SK-N-MC (cell line): ENCODE results near the gene MYT1.
"Not testable (repeated sequence)": the region's sequence is repeated elsewhere in the genome, so short reads cannot be mapped to it uniquely, and the experiment has no call there.

Source experiments
- DNase-seq: peaks from one replicate; pipeline ENCODE4 v3.0.0-alpha.2; 2011; ENCODE audit warnings: low read depth, low spot score
- H3K27ac ChIP-seq: fragments of 200-600 bp; sonication (generic); 2 replicates; pipeline ENCODE4 v1.5.1; 2016; ENCODE audit warnings: mixed run types
- H3K36me3 ChIP-seq: fragments of 200-600 bp; sonication (generic); 2 replicates; pipeline ENCODE4 v1.6.1; 2017; ENCODE audit warnings: antibody characterized with exemption, low read length, mixed read lengths; ENCODE audit not compliant: insufficient read depth
- H3K4me3 ChIP-seq: fragments of 200-600 bp; sonication (generic); 2 replicates; pipeline ENCODE4 v1.5.1; 2016
- H3K9ac ChIP-seq: fragments of 200-600 bp; sonication (generic); 2 replicates; pipeline ENCODE4 v1.8.0; 2017; ENCODE audit warnings: mixed run types, mixed read lengths; ENCODE audit not compliant: insufficient read length
- H3K9me3 ChIP-seq: fragments of 200-600 bp; sonication (generic); 2 replicates; pipeline ENCODE4 v1.6.1; 2017; ENCODE audit warnings: low read depth, mild to moderate bottlenecking, antibody characterized with exemption, low read length, moderate library complexity, mixed read lengths
- EZH2 ChIP-seq: fragments of 200-600 bp; sonication (generic); IDR thresholded peaks from one replicate; pipeline ENCODE4 v1.6.1; 2017; ENCODE audit warnings: antibody characterized with exemption
- FOXP2 ChIP-seq: optimal IDR thresholded peaks from 2 replicates; pipeline ENCODE3; 2011; ENCODE audit warnings: mild to moderate bottlenecking, moderate library complexity; ENCODE audit not compliant: insufficient read depth; ENCODE audit errors: extremely low read length, control extremely low read depth
- POLR2AphosphoS5 ChIP-seq: IDR thresholded peaks from 2 replicates; pipeline ENCODE4 v1.6.1; 2012; ENCODE audit warnings: mild to moderate bottlenecking, low read depth, low read length, borderline replicate concordance

Gene MYT1

DNA sequence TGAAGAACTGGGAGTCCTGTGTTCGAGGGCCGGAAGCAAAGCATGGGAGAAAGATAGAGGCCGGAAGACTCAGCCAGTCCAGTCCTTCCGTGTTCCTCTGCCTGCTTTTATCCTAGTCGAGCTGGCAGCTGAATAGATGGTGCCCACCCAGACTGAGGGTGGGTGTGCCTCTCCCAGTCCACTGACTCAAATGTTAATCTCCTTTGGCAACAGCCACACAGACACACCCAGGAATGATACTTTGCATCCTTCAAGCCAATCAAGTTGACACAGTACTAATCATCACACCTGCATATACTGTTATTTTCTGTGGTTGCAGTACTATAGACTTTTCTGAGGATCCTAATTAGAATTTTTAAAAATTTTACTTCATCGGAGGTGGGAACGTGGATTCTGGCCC is 112.6 kb downstream of the MYT1 start:
- H3K9ac ChIP-seq = no peak overlapping the region
- no peak overlapping the region for H3K4me3 ChIP-seq
- no peak for DNase-seq
- H3K27ac ChIP-seq = no peak overlapping the region
- H3K9me3 ChIP-seq = no peaks in the 10 kb centered on the region
- peaks cover 14% of the 10 kb centered on the region for H3K36me3 ChIP-seq
- TF ChIP-seq POLR2AphosphoS5 (no peak), EZH2 (no peak), FOXP2 (no peak)

DNA sequence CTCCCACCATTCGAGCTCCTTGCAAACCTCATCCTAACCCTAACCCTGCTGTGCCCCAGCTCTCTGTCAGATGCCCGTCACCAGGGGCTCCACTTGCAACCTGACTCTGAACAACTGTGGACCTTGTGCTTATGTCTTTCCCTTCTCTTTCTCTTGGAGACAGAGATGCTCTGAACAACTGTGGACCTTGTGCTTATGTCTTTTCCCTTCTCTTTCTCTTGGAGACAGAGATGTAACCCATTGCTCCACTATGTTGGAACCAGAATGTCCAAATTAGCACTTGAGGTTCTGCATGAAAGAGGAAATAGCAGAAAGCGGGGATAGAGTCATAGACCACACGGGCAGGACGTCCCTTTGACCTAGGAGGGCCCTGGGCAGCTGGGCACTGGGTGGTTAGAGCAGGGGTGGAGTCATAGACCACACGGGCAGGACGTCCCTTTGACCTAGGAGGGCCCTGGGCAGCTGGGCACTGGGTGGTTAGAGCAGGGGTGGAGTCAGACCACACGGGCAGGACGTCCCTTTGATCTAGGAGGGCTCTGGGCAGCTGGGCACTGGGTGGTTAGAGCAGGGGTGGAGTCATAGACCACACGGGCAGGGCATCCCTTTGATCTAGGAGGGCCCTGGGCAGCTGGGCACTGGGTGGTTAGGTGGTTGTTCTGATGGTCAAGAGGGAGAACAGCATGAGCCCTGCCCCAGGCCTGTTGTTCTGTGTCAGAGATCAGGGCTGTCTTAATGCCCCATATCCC is 113.5 kb downstream of the MYT1 start:
- DNase-seq = no peak
- no peak for TF ChIP-seq POLR2AphosphoS5
- TF ChIP-seq FOXP2 = no peak
- no peak for TF ChIP-seq EZH2
- Histone ChIP-seq H3K9me3 (no peaks in the 10 kb centered on the region), H3K4me3 (no peak overlapping the region), H3K27ac (no peak overlapping the region), H3K36me3 (peaks cover 14% of the 10 kb centered on the region), H3K9ac (no peak overlapping the region)

DNA sequence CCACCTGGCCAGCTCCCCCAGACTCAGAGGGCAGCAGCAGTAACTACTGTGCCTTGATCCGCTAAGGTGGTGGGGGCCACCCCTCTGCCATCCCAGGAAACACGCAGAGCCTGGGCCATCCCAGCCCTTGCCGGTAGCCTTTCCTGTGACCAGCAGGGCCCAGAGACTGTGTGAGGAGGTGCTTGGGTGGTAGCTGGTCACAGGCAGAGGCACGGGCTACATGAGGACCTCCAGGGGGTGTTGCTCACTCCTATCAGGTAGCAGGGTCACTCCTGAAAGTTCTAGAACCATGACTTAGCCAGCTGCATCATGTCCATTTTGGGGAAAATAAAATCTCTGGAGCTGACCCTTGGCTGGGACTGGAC is 114.0 kb downstream of the MYT1 start:
- Histone ChIP-seq H3K9me3 (no peaks in the 10 kb centered on the region), H3K9ac (no peak overlapping the region), H3K36me3 (peaks cover 11% of the 10 kb centered on the region), H3K27ac (no peak overlapping the region), H3K4me3 (no peak overlapping the region)
- no peak for DNase-seq
- TF ChIP-seq FOXP2 (no peak), EZH2 (no peak), POLR2AphosphoS5 (no peak)

DNA sequence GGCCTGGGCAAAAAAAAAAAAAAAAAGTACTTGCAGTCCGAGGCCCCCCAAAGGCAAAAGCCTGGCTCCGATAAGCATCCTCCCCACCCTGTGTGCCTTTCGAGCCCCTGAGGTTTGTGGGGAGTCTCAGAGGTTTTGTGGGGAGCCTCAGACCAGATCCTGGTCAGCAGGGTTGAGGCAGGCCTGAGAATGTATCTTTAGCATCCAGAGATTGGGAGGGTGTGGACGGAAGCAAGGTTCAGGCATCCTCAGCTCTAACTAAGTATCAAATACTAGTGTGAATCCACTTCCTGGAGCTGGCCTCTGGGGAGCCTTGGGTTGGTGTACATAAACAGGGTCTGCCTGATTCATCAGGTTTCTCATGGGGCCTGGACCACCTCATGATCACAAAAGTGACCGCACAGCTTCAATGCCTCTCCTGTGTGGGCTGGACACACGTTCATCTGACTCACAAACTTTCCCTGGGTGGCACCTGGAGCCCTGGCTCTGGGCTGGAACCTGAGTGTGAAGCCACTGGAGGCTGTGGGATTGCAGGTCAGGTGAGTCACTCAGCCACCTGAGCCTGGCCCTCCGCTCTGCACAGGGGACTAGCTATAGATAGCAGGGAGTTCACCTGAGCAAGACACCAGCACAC is 115.7 kb downstream of the MYT1 start:
- Histone ChIP-seq H3K9ac (no peak overlapping the region), H3K9me3 (no peaks in the 10 kb centered on the region), H3K4me3 (no peak overlapping the region), H3K36me3 (no peaks in the 10 kb centered on the region; the same call in 1 of the 2 replicates), H3K27ac (no peak overlapping the region)
- TF ChIP-seq EZH2 (no peak), POLR2AphosphoS5 (no peak), FOXP2 (no peak)
- DNase-seq = no peak

DNA sequence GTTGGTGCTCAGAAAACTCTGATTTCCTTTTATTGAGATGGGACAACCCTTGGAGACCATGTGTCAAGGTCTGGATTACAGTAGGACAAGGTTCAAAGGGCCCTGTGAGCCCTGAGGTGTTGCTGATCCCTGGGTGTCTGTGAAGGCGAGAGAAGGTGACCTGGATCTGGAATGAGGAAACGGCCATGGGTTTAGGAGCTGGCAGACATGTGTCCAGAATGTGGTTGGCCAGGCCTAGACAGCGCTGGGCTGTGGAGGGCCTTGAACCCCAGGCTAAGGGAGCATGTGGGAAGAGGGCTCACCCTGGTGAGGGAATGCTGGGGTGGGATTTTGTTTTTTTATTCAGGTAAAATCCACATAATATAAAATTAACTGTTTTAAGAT is 116.2 kb downstream of the MYT1 start:
- no peak for TF ChIP-seq EZH2
- TF ChIP-seq POLR2AphosphoS5 = no peak
- TF ChIP-seq FOXP2 = no peak
- H3K9me3 ChIP-seq = no peaks in the 10 kb centered on the region
- H3K27ac ChIP-seq = no peak overlapping the region
- H3K36me3 ChIP-seq = no peaks in the 10 kb centered on the region; the same call in 1 of the 2 replicates
- no peak overlapping the region for H3K9ac ChIP-seq
- DNase-seq = no peak
- no peak overlapping the region for H3K4me3 ChIP-seq

DNA sequence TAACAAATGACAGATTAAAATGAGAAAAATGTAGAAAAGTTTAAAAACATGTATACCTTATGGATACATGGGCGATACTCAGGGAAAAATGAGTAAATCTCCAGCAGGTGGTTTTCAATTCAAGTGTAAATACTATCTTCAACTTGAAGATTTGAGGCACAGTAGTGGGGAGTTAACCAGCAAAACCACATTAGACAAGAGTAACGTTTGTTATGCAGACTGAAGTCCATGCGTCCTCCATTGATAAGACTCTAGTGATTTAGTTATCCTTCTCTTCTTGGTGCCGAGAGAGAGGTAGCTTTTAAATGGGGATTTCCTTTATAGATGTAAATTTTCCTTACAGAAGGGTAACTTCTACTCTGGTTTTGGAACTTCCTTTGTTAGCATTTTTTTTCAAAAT is 119.4 kb downstream of the MYT1 start:
- DNase-seq = no peak
- no peak overlapping the region for H3K4me3 ChIP-seq

DNA sequence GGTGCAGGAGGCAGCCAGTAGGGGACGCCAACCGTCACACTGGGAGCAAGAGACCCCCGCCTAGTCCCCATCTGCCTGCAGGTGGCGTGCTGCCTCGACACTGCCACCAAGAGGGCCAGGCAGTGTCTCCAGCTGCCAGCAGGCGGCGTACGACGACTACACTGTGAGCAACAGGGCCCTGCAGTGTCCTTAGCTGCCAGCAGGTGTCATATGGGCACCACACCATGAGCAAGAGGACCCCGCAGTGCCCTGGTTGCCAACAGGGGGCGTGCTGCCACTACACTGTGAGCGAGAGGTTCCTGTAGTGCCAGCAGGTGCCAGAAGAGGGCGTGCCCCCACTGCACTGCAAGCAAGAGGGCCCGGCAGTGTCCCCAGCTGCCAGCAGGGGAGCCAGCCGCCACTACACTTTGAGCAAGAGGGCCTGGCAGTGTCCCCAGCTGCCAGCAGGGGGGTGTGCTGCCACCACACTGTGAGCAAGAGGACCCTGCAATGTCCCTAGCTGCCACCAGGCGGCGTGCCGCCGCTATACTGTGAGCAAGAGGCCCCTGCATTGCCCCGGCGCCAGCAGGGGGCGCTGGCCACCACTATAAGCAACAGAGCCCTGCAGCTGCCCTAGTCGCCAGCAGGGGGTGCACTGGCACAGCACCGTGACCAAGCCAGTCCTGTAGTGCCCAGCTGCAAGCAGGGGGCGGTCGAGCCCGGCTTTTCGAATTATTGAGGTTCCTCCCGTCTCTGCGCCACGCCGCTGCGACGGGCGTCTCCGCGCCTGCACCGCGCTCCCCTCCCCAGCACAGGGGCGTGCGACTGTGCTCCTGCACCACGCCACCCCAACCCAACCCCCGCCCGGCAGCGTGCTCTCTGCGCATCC is 121.6 kb downstream of the MYT1 start:
- H3K27ac ChIP-seq, DNase-seq, H3K36me3 ChIP-seq, H3K9ac ChIP-seq, H3K4me3 ChIP-seq, H3K9me3 ChIP-seq: not testable (repeated sequence)

More for the DNA sequence above, 119.4 kb downstream of the MYT1 start:
- Histone ChIP-seq H3K36me3 (no peaks in the 10 kb centered on the region), H3K9me3 (no peaks in the 10 kb centered on the region), H3K9ac (no peak overlapping the region), H3K27ac (no peak overlapping the region)
- TF ChIP-seq EZH2 (no peak), POLR2AphosphoS5 (no peak), FOXP2 (no peak)

DNA sequence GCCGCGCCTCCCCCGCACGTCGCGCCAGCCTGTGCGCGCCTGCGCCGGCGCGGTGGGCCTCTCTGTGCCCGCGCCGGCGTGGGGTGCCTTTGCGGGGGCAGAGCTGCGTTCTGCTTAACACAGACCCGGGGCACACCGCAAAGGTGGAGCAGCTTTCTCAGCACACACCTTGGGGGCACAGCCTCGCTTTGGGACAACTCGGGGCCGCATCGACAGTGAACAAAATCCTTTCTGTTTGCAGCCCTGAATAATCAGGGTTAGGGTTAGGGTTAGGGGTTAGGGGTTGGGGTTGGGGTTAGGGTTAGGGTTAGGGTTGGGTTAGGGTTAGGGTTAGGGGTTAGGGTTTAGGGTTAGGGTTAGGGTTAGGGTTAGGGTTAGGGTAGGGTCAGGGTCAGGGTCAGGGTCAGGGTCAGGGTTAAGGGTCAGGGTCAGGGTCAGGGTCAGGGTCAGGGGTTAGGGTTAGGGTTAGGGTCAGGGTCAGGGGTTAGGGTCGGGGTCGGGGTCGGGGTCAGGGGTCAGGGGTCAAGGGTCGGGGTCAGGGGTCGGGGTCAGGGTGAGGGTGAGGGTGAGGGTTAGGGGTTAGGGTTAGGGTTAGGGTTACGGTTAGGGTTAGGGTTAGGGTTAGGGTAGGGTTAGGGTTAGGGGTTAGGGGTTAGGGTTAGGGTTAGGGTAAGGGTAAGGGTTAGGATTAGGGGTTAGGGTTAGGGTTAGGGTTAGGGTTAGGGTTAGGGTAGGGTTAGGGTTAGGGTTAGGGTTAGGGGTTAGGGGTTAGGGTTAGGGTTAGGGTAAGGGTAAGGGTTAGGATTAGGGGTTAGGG is 122.4 kb downstream of the MYT1 start:
- not testable (repeated sequence) for H3K9me3 ChIP-seq, H3K9ac ChIP-seq, H3K36me3 ChIP-seq, DNase-seq, H3K27ac ChIP-seq, H3K4me3 ChIP-seq

DNA sequence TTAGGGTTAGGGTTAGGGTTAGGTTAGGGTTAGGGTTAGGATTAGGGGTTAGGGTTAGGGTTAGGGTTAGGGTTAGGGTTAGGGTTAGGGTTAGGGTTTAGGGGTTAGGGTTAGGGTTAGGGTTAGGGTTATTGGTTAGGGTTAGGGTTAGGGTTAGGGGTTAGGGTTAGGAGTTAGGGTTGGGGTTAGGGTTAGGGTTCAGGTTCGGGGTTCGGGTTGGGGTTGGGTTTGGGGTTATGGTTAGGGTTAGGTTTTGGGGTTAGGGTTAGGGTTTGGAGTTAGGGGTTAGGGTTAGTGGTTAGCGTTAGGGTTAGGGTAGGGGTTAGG is 123.0 kb downstream of the MYT1 start:
- not testable (repeated sequence) for DNase-seq, H3K36me3 ChIP-seq, H3K9ac ChIP-seq, H3K4me3 ChIP-seq, H3K27ac ChIP-seq, H3K9me3 ChIP-seq
